Activated naive CD4-positive, alpha-beta T cell treated with anti-CD3 and anti-CD28 coated beads, Interleukin-2, amount 50 U/mL, for 16 hours (primary cell): ENCODE results near the gene DGCR8.
"Not testable (repeated sequence)": the region's sequence is repeated elsewhere in the genome, so short reads cannot be mapped to it uniquely, and the experiment has no call there.

Experiments used
- DNase-seq: peaks from one replicate; pipeline ENCODE4 v3.0.0-alpha.2; 2020

Gene DGCR8

DNA sequence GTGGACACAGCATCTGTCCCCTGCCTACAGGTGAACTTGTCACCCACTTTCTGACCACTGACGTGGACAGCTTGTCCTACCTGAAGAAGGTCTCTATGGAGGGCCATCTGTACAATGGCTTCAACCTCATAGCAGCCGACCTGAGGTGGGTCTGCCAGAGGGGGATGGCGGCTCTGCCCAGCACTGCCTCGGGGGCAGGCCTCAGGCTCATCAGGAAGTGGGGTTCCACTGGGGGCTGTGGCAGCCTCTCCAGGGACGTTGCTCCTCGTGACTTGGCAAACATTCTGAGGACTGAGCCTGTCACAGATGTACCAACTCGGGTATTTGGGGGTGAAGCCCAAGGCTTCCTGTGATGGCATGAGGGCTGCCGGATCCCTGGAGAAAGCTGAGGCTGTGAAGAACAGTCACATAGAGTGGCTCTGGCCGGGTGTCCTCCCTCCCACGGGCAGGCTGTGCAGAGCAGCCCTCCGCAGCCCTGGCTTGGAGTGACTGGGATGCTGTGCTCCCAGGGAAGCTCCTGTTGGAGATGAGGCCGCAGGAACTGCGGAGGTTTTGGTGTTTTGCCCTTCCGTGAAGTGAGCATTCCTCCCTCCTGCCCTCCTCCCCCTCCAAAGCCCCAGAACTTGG lies 26.5 kb upstream of the DGCR8 start:
- DNase-seq: no peak

DNA sequence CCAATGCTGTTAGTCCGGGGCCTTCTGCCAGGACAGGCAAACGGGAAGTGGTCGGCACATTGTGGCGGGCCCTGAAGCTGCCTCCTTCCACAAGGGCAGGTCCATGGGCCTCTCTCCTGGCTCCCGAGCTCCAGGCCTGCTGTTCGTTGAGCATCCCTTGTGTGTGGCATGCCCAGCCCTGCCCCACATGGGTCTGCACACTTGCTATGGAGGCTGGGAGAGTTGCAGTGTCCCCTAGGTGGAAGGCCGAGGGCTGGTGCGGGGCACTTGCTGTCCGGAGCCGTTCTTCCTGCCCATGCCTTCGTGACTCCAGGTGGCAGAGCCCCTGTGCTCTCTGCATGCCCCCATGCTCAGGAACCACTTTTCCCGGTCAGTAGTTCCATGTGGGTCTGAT lies 26.0 kb upstream of the DGCR8 start:
- DNase-seq: no peak

DNA sequence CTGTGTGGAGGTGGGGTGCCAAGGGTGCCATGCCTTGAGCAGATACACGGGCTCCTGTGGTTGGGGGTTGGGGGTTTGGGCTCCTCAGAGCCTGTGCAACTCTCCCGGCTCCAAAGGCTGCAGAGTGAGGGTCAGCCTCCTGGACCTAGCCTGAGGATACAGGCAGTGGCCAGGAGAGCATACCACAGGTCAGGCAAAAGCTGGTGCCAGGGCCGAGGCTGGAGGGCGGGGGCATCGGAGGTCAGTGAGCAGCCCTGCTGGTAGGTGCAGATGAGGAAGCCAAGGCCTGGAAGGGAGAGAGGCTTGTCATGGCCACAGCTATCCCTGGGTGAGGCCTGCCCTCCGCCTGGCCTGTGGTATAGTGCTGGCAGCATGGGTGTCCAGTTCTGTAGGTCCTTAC lies 25.6 kb upstream of the DGCR8 start:
- DNase-seq: no peak

DNA sequence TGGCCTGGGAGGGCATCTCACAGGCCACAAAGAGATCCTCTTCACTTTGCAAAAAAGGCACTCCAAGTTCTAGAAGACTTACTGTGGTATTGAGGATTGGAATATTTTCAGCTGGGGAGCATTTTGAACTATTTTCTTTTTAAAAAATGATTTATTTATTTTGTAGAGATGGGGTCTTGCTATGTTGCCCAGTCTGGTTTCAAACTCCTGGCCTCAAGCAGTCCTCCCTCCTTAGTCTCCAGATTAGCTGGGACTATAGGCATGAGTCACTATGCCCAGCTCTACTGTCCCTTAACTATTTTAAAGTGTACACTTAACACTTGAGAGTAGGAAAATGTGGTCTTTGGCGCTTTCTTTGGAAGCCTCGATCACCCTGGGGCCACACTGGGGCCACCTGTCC lies 24.9 kb upstream of the DGCR8 start:
- DNase-seq: no peak

DNA sequence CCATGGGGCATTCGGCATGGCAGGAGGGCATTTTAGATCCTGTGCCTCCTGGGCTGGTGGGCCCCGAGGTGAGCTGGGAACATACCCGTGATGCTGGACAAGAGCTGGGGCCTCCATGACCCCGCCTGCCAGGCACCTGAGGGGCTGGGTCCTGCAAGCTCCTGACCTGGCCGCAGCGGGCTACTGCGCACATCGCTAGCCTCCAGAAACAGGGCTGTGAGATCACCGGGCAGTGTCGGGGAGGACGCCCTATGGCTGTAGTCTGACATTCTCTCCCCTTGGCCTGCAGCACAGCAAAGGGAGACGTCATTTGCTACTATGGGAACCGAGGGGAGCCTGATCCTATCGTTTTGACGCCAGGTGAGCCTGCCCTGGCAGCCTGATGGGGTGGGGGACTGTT lies 24.4 kb upstream of the DGCR8 start:
- no peak for DNase-seq

DNA sequence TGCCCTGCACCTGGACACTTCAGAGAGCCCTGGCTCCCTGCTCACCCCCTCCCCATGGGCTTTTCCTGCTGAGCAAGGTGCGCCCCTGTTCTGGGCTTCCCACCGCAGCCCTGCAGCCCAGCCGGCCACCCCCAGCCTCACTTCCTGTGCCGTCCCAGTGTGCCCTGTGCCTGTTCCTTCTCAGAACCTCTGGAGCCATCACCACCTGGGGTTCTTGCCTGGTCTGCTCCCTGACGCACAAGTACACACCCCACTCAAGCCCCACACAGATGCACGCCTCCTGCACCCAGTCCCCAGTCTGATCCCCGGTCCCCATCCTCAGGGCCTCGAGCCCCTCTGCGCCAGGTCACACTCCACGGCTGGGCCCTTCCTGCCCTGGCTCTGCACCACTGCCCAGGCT lies 23.9 kb upstream of the DGCR8 start:
- no peak for DNase-seq

DNA sequence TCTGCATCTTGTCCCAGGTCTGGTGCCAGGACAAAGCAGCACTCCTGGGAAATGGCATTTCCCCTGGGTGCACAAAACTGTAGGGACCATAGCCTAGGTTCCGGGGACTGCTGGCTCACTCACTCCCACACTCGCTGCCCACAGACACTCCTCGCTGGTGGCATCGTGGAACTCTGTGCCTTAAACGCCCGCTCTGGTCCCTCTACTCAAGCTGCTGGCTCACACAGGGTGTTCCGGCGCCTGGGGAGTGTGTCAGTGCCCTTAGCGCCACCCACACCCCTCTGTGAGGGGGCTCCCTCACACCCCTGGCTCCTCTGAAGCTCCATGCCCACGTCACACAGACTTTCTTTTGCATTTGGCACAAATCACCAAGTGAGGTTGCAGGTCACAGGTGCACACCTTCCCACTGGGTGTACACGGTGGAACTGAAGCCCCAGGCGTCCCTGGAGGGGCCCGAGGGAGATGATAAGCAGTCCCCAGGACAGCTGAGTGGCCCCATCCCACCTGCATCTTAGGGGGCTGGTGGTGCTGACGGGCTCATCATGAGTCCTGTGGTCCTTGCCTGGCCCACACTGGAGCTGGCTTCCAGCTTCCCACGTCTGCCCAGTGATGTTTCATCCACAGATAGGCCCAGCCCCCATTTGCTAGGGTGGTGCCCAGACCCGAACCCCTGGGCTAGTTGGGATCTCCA lies 23.2 kb upstream of the DGCR8 start:
- DNase-seq: no peak

DNA sequence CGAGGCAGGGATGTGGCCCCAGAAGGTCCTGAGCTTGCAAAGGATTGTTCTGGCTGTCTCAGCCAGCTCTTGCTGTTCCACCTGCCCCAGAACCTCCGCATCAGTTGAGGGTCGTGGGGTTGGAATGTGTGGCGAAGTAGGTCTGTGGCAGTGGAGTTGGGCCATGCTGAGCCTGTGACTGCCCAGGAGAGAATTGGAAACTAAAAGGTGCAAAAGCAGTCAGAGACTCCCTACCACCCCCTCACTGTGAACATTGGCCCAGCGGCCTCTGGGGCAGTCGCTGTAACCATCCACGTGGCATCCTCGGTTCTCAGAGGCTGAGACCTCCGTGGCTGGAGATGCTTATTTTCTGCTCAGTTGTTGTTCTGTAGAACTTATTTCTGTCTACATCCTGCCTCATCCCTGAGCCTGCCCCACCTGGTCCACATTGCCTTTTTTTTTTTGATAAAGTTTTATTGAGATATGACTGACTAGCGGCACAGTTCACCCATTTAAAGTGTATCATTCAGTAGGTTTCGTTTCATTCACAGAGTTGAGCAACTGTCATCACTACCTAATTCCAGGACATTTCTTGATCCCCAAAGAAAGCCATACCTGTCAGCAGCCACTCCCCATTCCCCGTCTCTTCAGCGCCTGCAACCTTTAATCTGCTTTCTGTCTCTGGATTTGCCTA lies 22.3 kb upstream of the DGCR8 start:
- no peak for DNase-seq

DNA sequence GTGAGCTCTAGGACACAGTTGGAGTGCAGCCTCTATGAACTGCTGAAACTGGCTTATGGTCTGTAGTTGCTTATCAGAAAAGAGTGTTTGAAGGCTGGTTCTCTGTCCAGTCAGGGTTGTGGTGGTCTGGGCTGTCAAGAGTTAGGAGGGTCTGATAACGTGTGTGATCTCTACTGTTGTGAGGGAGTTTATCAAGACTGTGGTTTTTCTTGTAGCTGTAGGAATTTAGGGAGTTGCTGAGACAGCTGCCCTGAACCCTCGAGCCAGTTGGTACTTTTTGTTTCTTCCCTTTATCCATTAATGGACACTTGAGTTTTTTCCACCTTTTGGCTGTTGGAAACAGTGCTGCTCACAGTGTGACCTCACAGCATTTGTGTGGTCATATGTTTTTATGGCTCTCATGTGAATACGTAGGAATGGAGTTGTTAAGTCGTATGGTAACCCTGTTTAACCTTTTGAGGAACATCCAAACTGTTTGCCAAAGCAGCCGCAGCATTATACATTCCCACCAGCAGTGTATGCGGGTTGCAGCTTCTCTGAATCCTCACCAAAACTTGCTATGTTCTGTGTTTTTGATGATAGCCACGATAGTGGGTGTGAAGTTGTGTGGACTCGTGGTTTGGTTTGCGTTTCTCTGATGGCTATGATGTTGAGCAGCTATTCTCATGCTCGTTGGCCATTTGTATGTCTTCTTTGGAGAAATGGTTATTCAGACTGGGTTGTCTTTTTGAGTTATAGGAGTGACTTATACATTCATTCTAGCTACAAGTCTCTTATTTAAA lies 20.9 kb upstream of the DGCR8 start:
- no peak for DNase-seq

DNA sequence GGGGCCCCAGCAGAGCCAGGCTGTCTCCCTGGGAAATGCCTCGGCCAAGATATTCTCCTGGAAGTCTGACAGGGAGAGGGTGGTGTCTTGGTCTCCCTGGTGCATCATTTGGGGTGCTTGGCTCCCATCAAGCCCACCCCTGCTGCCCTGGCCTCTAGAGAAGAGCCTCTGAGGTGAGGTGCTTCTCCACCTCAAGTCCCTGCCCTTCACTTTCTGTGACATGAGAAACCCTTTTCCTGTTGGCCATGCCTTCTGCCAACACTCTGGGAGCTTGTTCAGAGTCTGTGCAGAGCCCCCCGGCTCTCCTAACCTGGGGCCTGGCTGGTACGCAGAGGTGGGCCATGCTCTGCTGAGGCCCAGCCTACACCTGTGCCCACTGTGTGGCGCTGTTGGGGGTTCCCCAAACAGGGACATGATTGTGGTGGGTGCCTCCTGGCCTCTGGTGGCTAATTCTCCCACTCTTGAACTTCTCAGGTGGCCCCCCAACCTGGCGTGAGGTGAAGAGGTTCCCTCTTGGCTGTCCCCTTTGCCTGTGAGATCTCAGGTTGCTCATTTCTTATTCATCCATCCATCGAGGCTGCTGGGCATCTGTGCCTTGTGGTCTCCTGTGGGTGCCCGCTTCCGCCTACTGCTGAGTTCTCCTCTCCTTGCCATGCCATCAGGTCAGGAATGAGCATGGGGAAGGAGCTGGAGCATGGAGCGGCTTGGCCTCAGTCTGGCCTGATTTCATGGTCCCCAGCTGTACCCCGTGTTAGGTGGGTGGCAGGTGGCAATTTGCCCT lies 19.2 kb upstream of the DGCR8 start:
- DNase-seq: no peak

DNA sequence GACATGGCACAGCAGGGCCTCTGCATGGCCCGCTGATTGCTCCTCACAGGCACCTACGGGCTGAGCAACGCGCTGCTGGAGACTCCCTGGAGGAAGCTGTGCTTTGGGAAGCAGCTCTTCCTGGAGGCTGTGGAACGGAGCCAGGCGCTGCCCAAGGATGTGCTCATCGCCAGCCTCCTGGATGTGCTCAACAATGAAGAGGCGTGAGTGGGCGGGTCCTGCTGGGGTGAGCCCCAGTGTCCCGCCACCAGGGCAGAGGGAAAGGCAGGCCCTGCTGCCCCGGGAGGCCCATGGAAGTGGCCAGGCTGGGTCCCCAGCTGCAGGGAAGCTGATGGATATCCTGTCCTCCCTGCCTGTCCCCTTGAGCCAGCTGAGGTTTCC lies 18.6 kb upstream of the DGCR8 start:
- DNase-seq: no peak

DNA sequence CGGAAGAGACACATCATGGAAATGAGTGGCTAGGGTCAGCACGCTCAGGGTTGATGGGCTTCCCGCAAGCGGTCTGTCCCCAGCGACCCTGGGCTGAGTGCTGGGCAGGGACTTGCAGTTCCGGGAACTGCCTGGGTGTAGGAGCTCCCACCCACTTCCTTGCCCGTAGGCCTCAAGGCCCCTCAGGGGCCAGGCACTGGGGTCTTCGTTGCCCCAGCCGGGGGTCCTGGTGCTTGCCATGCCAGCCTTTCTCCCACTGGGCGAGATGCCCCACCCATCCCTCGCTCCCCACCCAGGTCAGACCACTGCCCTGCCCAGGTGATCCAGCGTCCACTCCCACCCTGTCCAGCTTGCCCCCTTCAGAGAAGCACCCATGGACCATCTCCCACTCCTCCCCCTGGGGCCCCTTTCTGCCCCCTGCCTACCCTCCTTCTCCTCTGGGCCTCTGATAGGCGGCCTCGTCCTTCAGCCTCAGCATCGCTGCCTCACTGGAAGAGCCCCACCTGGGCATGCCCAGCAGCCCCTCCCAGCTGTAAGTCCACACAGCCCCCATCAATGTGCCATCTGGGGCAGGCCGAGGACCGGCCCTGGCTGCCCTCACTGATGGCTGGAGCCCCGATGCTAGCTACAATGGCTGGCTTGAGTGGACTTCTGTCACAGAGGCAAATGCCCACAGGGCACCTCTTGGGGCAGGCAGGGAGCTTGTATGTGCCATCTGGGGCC lies 17.8 kb upstream of the DGCR8 start:
- DNase-seq: no peak

DNA sequence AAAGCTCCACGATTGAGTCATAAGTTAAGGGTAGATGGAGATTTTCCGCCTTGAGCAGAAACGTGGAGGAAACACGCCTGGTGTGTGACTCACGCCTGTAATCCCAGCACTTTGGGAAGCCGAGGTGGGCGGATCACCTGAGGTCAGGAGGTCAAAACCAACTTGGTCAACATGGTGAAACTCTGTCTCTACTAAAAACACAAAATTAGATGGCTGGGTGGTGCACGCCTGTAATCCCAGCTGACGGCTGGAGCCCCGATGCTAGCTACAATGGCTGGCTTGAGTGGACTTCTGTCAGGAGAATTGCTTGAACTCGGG lies 17.3 kb upstream of the DGCR8 start:
- no peak for DNase-seq

DNA sequence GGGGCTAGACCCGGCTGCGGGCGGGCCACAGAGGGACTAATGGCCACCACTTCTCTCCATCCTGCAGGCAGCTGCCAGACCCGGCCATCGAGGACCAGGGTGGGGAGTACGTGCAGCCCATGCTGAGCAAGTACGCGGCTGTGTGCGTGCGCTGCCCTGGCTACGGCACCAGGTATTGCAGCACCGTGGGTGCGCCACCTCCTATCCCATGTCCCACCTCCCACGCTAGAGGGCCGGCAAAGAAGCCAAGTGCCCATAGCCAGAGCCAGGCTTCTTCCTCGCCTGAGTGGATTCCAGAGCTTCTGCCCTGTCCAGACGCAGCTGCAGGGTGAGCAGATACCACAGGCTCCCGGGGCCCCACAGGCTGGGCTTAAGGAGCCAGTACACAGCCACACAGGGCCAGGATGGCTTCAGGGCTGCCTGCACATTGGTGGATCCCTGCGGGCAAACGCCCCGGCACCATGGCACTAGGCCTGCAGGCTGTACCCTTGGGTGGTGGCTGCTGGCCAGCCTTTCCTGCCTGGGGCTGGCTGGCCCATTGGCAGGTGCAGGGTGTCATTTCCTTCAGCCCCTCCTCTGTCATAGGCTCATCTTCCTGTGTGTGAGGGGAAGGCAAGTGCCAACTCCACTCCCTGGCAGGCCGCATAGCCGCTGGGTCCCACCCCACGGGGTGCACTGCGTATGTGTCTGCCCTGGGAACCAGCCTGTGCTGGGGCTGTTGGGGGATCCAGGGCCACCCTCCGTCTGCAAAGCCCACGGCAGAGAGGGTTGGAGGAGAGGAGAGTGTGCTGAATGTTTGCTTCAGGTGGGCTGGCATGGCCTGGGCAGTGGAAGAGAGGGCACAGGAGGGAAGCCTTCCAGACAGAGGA lies 16.5 kb upstream of the DGCR8 start:
- DNase-seq: no peak

DNA sequence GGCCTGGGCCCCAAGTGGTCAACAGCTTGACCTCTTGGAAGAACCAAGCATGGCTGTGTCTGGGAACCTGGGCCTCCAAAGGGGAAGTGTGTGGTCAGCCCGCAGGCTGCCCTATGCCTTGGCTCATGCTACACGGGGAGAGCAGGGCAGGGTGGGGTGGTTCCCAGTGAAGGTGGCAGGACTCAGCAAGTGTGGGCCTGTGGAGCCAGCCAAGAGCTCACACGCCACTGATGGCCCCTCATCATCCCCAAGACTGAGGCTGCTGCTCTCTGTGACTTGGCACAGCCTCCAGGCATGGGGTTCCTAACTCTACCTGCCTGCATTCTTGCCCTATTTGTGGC lies 15.9 kb upstream of the DGCR8 start:
- DNase-seq: no peak

DNA sequence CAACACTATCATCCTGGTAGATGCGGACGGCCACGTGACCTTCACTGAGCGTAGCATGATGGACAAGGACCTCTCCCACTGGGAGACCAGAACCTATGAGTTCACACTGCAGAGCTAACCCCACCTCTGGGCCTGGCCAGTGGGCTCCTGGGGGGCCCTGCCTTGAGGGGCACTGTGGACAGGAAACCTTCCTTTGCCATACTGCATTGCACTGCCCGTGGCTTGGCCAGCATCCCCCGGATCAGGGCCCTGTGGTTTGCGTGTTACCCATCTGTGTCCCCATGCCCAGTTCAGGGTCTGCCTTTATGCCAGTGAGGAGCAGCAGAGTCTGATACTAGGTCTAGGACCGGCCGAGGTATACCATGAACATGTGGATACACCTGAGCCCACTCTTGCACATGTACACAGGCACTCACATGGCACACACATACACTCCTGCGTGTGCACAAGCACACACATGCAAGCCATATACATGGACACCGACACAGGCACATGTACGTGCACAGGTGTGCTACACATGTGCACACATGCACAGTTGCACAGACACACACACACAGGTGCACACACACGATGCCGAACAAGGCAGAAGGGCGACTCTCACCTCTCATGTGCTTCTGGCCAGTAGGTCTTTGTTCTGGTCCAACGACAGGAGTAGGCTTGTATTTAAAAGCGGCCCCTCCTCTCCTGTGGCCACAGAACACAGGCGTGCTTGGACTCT lies 15.3 kb upstream of the DGCR8 start:
- no peak for DNase-seq

DNA sequence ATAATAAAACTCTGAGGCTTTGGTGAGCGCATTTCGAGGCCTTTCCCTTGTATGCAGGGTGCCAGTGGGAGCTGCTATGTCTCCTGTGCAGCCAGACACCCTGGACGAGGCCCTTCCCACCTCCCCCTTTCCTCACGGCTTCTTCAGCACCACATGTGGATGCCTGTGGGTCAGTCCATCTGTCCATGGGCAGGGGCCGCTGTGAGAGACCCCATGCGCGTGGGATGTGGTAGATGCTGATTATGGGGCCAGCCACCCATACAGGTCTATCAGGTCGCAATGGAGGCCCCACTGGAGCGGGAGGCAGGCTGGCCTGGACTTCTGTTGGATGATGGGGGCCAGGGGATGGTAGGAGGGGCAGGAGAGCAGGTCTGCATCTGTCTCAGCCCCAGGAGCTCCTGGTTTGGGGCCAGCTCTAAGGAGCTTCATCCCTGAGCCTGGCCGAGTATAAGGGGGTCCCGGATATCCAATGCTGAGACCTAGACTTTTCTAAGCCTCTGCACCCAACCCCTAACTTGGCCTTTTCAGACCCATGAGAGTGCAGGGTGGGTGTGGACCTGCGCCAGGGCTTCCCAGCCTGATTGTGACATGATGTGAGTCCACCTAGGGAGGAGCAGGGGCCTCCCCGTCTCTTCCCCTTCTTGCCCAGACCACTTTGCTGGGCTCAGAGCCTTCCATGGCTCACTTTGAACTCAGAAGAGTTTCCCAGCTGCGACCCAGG lies 14.0 kb upstream of the DGCR8 start:
- DNase-seq: no peak

DNA sequence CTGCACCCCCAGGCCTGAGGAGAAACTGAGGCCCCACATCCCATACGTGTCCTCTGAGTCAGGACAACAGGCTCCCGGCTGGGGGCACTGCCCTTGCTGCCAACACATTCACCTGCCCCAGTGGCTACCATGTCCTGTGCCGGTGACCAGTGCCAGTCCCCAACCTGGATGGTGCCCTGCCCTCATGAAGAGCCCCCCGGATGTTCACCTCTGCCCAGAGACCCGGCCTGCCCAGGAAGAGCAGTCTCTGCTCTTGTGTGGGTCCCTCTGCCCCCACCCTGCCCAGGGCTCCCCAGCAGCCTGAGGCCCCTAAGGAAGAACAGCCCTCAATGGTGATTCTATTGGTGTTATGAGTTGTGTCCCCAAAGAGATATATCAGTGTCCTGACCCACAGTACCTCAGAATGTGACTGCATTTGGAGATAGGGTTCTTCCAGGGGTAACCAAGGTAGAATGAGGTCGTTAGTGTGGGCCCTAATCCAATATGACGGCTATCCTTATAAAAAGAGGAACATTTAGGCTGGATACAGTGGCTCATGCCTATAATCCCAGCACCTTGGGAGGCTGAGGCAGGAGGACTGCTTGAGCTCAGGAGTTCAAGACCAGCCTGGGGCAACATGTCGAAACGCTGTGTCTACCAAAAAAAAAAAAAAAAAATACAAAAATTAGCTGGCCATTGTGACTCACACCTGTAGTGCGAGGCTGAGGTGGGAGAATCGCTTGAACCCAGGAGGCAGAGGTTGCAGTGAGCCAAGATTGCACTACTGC lies 13.2 kb upstream of the DGCR8 start:
- no peak for DNase-seq

DNA sequence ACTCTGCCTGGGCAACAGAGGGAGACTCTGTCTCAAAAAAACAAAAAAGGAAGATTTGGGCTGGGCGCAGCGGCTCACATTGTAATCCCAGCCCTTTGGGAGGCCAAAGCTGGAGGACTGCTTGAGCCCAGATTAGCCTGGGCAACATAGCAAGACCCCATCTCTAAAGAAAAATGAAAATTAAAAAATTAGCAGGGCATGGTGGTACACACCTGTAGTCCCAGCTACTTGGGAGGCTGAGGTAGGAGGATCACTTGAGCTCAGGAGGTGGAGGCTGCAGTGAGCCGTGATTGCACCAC lies 12.7 kb upstream of the DGCR8 start:
- DNase-seq: not testable (repeated sequence)

DNA sequence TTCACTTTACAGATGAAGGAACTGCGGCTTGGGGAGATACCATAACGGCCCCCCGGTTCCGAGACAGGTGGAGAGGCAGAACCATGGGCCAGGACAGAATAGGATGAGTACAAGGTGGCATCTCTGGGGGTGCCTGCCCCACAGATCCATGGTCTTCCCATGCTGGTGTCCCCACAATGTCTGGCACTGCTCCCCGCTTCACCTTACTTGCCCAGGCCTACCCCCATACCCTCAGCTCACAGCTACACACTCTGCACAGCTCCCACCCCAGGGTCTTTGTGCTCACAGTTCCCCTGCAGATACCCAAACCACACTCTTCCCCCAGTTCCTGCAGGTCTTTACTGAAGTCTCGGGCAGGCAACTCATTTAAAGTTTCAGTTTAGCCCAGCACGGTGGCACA lies 11.4 kb upstream of the DGCR8 start:
- DNase-seq: no peak
